ENCODE results near the gene TAAR1. TPM values are rescaled to one million over a fixed set of nuclear protein-coding genes. Genes with fewer than 3 reads are reported as not detected.
"Not testable (repeated sequence)": the region's sequence is repeated elsewhere in the genome, so short reads cannot be mapped to it uniquely, and the experiment has no call there.

The TAAR1 gene
- polyA plus RNA-seq, 6 donors from 2014 or later, result not detected

- H3K4me1 Mint-ChIP-seq, result peaks cover 0 to 6% (median 0%) of the 10 kb centered on the region in 3 donors
- ATAC-seq (ENCODE audit: low read depth in 2 of 2) (no peak), DNase-seq (no peak)
- peaks cover 0 to 10% (median 0%) of the 10 kb centered on the region in 3 donors for H3K27me3 Mint-ChIP-seq
- no peak overlapping the region for H3K4me3 Mint-ChIP-seq
- H3K9me3 Mint-ChIP-seq, result peaks cover 0 to 6% (median 0%) of the 10 kb centered on the region in 7 donors
- H3K36me3 Mint-ChIP-seq, result no peaks in the 10 kb centered on the region
- H3K27ac Mint-ChIP-seq, result no peak overlapping the region
Observed at GRCh38 chr6:132607544-132608233, 51.3 kb downstream of the TAAR1 start.

GRCh38 chr6:132604635-132605152 lies 54.3 kb downstream of the TAAR1 start:
- no peak overlapping the region for H3K27ac Mint-ChIP-seq
- H3K9me3 Mint-ChIP-seq, result peaks cover 0 to 6% (median 0%) of the 10 kb centered on the region in 7 donors
- no peaks in the 10 kb centered on the region for H3K4me1 Mint-ChIP-seq
- ATAC-seq (ENCODE audit: low read depth in 2 of 2), result no peak
- H3K27me3 Mint-ChIP-seq, result peaks cover 3 to 17% (median 6%) of the 10 kb centered on the region in 3 donors
- DNase-seq, result no peak
- H3K4me3 Mint-ChIP-seq, result peak overlapping the region in 1 of 8 donors; percentile 6
- no peaks in the 10 kb centered on the region for H3K36me3 Mint-ChIP-seq

GRCh38 chr6:132600900-132601299 lies 58.1 kb downstream of the TAAR1 start:
- H3K27me3 Mint-ChIP-seq, result peaks cover 9 to 20% (median 14%) of the 10 kb centered on the region in 3 donors
- H3K4me1 Mint-ChIP-seq; DNase-seq; H3K36me3 Mint-ChIP-seq; H3K27ac Mint-ChIP-seq; H3K9me3 Mint-ChIP-seq; ATAC-seq (ENCODE audit: low read depth in 2 of 2); H3K4me3 Mint-ChIP-seq: not testable (repeated sequence)

GRCh38 chr6:132598473-132598872 lies 60.5 kb downstream of the TAAR1 start:
- Mint-ChIP-seq H3K36me3 (peaks cover 0 to 6% of the 10 kb centered on the region in 2 donors), H3K27ac (no peak overlapping the region), H3K9me3 (no peaks in the 10 kb centered on the region), H3K27me3 (peaks cover 9 to 22% (median 13%) of the 10 kb centered on the region in 3 donors), H3K4me3 (no peak overlapping the region), H3K4me1 (no peaks in the 10 kb centered on the region)
- no peak for DNase-seq
- ATAC-seq (ENCODE audit: low read depth in 2 of 2), result peak in 1 of 2 donors; percentile 27

GRCh38 chr6:132596201-132596600 lies 62.8 kb downstream of the TAAR1 start:
- Mint-ChIP-seq H3K36me3 (peaks cover 0 to 6% of the 10 kb centered on the region in 2 donors), H3K4me1 (peaks cover 3 to 6% (median 6%) of the 10 kb centered on the region in 3 donors), H3K9me3 (no peaks in the 10 kb centered on the region), H3K27ac (no peak overlapping the region), H3K27me3 (peaks cover 10 to 22% (median 13%) of the 10 kb centered on the region in 3 donors), H3K4me3 (no peak overlapping the region)
- no peak for ATAC-seq (ENCODE audit: low read depth in 2 of 2)
- DNase-seq, result no peak

Other genes starting within 250 kb of the TAAR1 start
- gene STX7, start 146.1 kb downstream of the TAAR1 start, polyA plus RNA-seq (ENCODE audit: low read depth in 6 of 6), result 100 to 1,000 TPM; 141 to 257 (median 207) TPM
- not detected for gene TAAR9, start 120.9 kb downstream of the TAAR1 start, polyA plus RNA-seq (ENCODE audit: low read depth in 6 of 6)
- gene TAAR8, start 106.5 kb downstream of the TAAR1 start, polyA plus RNA-seq (ENCODE audit: low read depth in 6 of 6), result not detected
- gene TAAR6, start 88.9 kb downstream of the TAAR1 start, polyA plus RNA-seq (ENCODE audit: low read depth in 6 of 6), result not detected
- gene TAAR5, start 69.4 kb downstream of the TAAR1 start, polyA plus RNA-seq (ENCODE audit: low read depth in 6 of 6), result not detected
- not detected for gene TAAR2, start 34.9 kb downstream of the TAAR1 start, polyA plus RNA-seq (ENCODE audit: low read depth in 6 of 6)
- under 1 TPM in 3 of 6 donors, not detected in 3; 0.09 to 0.17 (median 0.10) TPM for gene VNN1, start 54.9 kb upstream of the TAAR1 start, polyA plus RNA-seq (ENCODE audit: low read depth in 6 of 6)
- gene VNN2, start 98.7 kb upstream of the TAAR1 start, polyA plus RNA-seq (ENCODE audit: low read depth in 6 of 6), result 10 to 100 TPM; 41.0 to 69.4 (median 56.6) TPM
- gene SLC18B1, start 139.5 kb upstream of the TAAR1 start, polyA plus RNA-seq (ENCODE audit: low read depth in 6 of 6), result 10 to 100 TPM; 24.8 to 58.4 (median 30.7) TPM
- 1,000 to 10,000 TPM; 1,253 to 2,336 (median 2,081) TPM for gene RPS12, start 155.4 kb upstream of the TAAR1 start, polyA plus RNA-seq (ENCODE audit: low read depth in 6 of 6)

Measured in naive B cell (primary cell).